NCI-H2081 treated with DMSO at 0.1 percent for 48 hours (cell line): ENCODE data around the gene TAS2R43.
"Not testable (repeated sequence)": the region's sequence is repeated elsewhere in the genome, so short reads cannot be mapped to it uniquely, and the experiment has no call there.

Experiments used
- DNase-seq: peaks from one replicate; lab custom pipeline; 2025; lab: John Stamatoyannopoulos, UW

The TAS2R43 gene, protein sequence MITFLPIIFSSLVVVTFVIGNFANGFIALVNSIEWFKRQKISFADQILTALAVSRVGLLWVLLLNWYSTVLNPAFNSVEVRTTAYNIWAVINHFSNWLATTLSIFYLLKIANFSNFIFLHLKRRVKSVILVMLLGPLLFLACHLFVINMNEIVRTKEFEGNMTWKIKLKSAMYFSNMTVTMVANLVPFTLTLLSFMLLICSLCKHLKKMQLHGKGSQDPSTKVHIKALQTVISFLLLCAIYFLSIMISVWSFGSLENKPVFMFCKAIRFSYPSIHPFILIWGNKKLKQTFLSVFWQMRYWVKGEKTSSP

DNA sequence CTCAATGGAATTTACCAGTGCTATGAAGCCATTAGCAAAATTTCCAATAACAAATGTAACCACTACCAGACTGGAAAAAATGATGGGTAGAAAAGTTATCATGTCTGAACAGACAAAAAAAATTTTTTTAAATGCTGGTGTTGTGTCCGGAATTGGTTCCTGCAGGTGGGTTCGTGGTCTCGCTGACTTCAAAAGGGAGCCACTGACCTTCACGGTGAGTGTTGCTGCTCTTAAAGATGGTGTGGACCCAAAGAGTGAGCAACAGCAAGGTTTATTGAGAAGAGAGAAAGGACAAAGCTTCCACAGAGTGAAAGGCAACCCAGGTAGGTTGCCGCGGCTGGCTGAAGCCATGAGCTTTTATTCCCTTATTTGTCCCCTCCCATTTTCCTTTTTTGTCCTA is at the start of gene TAS2R43:
Gene TAS2R43 (minus strand): TSS at position 186 of the 400 bp plus-strand sequence. CDS start 84 bp downstream, at position 102.
- DNase-seq: no peak

DNA sequence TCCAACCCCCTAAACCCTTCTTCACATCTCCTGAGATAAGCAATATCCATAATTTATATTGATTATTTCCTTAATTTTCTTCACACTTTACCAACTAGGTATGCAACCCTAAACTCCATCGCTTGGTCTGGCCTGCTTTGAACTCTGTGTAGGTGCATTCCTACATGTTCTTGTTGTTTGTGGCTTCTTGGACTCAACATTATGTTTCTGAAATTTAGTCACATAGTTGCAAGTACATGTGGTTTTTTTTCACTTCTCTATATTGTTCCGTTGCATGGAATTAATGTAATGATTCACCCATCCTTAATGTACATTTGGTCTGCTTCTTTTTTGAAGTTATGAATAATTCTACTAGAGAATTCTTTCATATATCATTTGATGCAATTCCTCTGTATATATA is 44.0 kb upstream of the TAS2R43 start:
- DNase-seq: no peak

DNA sequence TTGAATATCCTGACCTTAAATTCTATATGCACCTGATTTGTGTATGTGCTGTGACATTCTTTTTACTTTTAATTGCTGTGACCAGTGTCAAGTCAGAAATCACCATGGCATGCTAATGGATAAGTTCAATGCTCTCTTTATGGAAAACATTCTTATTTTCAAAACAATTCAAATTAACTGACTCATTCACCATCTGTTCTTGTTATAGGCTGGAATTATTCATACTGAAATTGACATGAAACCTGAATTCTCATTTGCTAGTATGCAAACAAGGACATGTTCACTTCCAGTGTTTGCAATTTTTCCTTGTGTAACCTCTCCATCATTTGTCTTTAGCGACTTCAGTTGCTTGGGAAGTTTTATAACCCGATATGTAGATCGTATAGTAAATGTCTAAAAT is 42.2 kb upstream of the TAS2R43 start, which contains the start of gene TAS2R30:
Gene TAS2R30 (minus strand): TSS at position 340 of the 400 bp plus-strand sequence. CDS start 400 bp downstream, outside the sequence.
- no peak for DNase-seq

DNA sequence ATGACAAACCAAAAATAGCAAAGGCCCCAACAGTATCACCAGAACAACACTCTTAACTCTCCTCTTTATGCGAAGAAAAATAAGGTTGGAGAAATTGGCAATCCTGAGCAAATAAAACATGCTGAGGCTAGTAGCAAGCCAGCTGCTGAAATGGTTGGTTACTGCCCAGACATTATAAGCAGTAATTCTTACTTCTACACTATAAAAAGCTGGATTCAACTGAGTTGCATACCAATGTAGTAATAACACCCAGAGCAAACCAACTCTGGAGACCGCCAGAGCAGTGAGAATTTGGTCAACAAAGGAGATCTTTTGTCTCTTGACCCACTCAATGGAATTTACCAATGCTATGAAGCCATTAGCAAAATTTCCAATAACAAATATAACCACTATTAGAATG is 41.7 kb upstream of the TAS2R43 start:
- DNase-seq: no peak

DNA sequence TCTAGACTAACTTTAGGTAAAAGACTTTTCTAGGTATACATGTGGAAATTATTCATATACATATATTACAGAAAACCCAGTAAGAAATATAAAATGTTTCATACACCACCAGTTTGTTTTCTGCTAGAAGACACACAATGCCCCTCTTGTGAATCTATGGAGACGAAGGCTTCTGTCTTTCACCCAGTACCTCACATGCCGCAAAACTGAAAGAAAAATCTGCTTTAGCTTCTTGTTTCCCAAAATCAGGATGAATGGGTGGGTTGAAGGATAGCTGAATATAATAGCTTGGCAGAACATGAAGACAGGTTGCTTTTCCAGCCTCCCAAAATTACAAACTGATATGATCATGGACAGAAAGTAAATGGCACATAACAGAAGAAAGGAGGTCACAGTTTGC is 41.0 kb upstream of the TAS2R43 start:
- no peak for DNase-seq

DNA sequence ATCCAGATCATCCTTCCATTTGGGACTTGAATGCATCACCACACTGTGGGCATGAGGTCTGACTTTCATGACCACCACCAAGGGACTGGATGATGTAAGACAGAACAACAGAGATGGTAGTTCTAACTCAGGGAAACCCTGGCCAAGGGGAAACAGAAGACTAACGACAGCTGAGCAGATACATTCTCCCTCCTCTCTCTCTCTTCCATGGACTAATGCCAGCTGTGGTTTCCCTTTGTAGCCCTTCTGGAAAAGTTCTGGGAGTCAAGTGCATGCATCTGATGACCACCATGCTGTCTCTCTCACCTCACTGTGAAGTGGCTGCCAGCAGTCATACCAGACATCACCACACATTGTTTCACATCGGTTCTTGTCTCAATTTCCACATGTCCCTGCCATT is 38.9 kb upstream of the TAS2R43 start:
- no peak for DNase-seq

DNA sequence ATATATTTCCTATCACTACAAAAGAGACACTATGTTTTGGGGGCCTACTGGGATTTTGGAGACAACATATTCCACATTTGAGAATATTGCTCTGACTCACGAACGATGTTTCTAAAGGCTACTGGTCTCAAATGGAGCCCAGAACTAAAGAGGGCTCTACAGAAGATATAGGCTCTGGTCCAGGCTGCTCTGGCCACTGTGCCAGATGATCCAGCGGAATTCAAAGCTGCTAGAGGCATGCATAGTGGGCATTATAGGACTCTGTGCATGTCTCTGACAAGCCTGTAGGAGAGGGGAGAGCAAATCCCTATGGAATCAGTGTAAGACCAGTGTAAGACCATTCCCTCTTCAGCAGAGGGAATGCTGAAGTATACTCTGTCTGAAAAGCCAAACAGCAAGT is 38.3 kb upstream of the TAS2R43 start:
- no peak for DNase-seq

DNA sequence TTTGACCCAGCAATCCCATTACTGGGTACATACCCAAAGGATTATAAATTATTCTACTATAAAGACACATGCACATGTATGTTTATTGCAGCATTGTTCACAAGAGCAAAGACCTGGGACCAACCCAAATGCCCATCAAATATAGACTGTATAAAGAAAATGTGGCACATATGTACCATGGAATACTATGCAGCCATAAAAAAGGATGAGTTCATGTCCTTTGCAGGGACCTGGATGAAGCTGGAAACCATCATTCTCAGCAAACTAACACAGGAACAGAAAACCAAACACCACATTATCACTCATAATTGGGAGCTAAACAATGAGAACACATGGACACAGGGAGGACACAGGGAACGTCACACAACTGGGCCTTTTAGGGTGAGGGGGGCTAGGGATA is 22.0 kb upstream of the TAS2R43 start:
- not testable (repeated sequence) for DNase-seq

DNA sequence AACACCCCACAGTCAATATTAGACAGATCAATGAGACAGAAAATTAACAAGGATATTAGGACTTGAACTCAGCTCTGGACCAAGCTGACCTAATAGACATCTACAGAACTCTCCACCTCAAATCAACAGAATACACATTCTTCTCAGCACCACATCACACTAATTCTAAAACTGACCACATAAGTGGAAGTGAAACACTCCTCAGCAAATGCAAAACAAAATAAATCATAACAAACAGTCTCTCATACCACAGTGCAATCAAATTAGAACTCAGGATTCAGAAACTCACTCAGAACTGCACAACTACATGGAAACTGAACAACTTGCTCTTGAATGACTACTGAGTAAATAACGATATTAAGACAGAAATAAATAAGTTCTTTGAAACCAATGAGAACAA is 19.1 kb upstream of the TAS2R43 start:
- DNase-seq: not testable (repeated sequence)

DNA sequence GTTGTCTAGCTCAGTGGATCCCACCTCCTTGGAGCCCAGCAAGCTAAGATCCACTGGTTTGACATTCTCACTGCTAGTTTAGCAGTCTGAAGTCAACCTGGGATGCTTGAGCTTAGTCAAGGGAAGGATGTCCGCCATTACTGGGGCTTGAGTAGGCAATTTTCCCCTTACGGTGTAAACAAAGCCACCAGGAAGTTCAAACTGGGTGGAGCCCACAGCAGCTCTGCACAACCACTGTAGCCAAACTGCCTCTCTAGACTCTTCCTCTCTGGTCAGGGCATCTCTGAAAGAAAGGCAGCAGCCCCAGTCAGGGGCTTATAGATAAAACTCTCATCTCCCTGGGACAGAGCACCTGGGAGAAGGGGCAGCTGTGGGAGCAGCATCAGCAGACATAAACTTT is 16.7 kb upstream of the TAS2R43 start:
- DNase-seq: no peak

DNA sequence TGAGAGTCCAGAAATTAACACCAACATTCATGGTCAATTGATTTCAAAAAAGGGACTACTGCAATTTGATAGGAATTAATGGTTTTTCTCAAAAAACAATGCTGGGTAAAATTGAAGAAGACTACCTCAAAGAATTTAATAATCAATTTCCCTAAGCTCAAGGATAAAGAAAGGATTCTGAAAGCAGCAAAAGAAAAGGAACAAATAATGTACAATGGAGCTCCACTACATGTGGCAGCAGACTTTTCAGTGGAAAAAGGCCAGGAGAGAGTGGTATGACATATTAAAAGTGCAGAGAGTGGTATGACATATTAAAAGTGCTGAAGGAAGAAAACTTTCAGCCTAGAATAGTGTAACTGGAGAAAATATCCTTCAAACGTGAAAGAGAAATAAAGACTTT is 15.6 kb upstream of the TAS2R43 start:
- DNase-seq: no peak

DNA sequence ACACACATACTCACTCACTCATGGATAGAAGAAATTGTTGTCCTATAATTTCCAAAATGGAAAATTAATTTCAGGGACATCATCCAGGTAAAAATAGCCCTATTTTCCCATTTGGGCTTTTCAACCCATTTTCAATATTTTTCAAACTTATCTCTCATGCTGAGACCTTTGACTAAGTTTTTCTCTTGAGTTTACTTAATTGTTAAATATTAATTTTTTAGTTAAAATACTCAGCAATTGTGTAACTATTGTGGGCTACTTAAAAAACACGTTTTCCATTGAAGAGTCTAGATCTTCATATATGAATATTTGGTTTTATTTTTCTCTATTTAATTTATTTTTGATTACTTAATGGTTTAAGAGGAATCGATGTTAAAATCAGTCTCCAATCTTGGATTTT is 14.2 kb upstream of the TAS2R43 start:
- no peak for DNase-seq

DNA sequence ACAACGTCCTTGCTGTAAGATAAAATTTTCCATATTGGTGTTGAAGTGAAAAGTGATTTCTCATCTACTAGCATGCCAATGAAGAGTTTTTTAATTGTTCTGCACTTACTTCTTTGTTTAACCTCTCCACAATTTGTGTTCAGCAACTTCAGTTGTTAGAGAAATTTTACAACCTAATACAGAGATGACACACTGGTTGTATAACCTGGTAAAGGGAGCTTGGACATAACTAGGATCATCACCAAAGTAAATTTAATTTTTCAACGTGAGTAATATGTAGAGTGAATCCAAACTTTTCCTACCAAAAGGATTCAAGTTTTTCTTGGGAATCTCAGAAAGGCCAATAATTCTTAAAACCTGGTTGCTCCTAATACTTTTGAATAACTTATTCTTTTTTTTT is 13.4 kb upstream of the TAS2R43 start:
- no peak for DNase-seq

DNA sequence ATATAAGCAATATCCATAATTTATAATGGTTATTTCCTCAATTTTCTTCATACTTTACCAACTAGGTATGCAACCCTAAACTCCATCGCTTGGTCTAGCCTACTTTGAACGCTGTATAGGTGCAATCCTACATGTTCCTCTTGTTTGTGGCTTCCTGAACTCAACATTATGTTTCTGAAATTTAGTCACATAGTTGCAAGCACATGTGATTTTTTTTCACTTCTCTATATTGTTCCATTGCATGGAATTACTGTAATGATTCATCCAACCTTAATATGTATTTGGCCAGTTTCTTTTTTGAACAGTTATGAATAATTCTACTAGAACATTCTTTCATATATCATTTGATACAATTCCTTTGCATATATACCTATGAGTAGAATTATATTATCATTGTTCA is 2.8 kb upstream of the TAS2R43 start:
- not testable (repeated sequence) for DNase-seq

DNA sequence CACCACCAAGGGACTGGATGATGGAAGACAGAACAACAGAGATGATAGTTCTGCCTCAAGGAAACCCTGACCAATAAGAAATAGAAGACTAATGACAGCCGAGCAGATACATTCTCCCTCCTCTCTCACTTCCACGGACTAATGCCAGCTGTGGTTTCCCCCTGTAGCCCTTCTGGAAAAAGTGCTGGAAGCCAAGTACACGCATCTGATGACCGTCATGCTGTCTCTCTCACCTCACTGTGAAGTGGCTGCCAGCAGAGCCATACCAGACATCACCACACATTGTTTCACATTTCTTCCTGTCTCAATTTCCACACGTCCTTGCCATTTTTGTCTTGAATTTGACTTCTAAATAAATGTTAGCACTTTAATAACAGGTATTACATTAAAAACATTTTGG is 2.9 kb downstream of the TAS2R43 start:
- no peak for DNase-seq

DNA sequence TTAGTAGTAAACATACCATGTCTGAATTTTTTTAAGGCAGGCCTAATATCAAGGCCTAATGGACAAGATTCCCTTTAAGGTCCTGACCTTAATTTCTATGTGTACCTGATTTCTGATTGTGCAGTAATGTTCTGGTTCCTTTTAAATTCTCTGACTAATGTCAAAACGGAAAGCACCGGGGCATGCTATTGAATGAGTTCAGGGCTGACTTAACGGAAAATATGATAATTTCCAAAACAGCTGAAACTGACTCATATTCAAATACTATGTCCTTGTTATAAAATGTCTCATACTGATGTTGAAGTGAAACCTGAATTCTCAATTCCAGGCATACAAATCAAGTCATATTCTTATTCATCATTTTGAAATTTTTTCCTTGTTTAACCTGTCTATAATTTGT is 6.7 kb downstream of the TAS2R43 start:
- DNase-seq: no peak

DNA sequence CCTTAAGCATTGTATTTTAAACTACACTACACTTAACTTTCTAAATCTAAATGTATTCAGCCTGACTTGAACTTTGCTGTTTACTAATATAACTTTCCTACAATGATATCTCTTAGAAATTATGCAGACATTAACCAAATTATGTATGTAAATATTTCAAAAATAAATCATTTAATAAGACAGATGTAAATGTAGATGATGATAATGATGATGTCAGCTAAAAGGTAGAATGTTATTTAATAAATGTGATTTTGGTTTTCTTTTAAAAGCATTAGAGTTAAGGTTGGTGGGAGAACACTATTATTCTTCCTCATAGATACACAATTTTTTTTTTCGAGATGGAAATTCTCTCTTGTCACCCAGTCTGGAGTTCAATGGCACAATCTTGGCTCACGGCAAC is 10.1 kb downstream of the TAS2R43 start:
- no peak for DNase-seq

DNA sequence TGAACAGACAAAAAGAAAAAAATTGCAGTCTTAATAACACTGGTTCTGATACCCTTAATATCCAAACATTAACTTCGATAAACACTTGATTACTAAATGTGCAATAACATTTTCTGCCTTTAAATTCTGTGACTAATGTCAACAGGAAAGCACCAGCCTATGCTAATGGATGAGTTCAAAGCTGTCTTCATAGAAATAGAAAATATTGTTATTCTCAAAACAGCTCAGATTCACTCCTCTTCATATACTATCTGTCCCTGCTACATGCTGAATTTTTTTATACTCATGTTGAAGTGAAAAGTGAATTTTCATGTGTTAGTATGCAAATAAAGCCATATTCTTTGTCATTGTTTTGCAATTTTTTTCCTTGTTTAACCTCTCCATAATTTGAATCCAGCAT is 13.9 kb downstream of the TAS2R43 start:
- DNase-seq: no peak

DNA sequence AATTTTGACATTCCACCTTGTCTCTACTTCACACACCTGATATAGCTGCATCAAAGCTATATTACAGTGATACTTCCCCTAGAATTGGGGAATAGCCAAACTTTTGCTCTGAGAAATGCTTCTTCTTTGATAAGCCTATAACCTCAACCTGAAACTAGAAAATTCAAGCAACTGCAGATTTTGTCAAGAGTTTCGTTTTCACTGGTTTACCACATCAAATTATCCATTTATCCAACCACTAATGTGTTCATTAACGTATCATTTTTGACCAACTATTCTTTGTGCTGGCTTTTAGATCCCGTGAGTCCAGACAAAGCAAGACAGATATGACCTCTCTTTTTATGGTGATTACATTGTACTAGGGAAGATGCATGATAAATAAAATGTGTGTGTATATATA is 16.5 kb downstream of the TAS2R43 start:
- no peak for DNase-seq

DNA sequence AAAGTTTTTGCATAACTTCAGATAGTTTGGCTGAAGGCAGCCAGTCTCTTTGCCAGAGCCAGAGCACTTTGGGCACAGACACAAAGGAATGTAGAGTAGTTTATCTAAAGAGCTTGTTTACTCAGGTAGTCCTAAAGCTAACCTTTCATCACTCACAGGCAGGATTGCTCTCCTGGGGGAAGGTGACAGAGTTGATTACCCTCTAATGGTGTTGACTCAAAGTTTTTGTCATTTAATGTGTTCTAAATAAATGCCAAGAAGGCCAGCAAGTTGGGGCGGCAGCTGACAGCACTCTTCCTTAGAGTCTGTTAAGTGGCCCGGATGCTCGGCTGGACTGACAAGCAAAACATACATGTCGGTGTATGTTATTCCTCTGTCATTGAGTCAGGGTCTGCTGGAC is 20.7 kb downstream of the TAS2R43 start:
- DNase-seq: no peak

DNA sequence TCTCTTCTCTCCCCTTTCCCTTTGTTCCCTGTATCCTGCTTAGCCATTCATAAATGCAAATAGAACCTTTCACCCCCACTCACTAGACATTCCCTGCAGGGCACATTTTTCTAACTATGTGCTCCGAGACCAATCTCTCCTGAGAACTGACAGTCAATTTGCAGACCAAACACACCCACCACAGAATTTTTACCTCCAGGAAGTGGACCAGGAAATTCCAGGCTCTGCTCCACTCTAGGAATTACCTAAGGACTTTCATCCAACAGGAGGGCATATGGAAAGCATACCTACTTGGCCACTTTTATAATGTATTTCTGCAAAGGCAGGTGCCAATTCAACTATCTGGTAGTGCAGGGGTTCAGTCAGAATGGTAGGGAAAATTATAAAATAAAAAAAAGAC is 21.1 kb downstream of the TAS2R43 start:
- DNase-seq: no peak

DNA sequence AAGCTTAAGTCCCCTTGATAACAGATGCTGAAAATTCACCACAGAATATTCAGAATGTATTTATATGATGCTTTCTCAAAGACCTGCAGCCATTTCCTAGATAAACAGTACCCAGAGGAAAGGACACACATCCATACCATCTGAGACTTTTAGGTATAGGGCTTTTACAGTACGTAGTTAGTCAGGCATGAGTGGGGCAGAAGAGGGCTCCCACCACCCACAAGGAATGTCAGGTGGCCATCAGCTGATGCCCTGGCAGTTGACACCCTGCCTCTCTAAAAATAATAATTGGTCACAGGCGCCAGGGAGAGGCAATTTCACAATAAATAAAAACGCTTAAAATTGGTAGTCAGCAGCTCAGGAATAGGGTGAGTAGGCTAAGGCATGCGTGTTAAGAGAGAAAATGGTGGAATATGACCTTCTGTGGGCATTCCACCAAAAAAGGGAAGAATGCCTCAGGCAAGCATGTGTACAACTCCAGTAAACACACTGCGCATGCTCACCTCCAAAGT is 22.2 kb downstream of the TAS2R43 start:
- DNase-seq: no peak

DNA sequence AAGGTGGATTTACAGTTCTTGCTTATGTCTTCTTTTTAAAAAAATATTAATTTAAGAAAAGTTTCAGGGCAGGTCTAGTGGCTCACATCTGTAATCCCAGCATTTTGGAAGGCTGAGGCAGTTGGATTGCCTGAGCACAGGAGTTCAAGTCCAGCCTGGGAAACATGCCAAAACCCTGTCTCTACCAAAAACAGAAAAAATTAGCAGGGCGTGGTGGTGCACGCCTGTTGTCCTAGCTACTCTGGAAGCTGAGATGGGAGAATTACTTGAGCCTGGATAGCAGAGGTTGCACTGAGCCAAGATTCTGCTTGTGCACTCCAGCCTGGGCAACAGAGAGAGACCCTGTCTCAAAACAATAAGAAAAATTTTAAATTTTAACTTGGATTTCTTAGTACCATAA is 24.6 kb downstream of the TAS2R43 start:
- no peak for DNase-seq

DNA sequence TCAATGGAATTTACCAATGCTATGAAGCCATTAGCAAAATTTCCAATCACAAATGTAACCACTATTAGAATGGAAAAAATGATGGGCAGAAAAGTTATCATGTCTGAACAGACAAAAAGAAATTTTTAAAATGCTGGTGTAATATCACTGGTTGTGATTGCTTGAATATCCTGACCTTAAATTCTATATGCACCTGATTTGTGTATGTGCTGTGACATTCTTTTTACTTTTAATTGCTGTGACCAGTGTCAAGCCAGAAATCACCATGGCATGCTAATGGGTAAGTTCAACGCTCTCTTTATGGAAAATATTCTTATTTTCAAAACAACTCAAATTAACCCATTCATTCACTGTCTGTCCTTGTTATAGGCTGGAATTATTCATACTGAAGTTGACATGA is 29.9 kb downstream of the TAS2R43 start, which contains the start of gene TAS2R46:
Gene TAS2R46 (minus strand): TSS at position 101 of the 400 bp plus-strand sequence. CDS start 0 bp downstream, at position 101.
- not testable (repeated sequence) for DNase-seq
